NB4 (cell line): ENCODE measurements around the gene MICALL1.

Experiments
- CTCF ChIP-seq: IDR thresholded peaks from one replicate; pipeline ENCODE4 v1.5.1; 2012; ENCODE audit warnings: low read depth, low read length
- MYC ChIP-seq: IDR thresholded peaks from 2 replicates; pipeline ENCODE4 v1.6.1; 2011; ENCODE audit warnings: low read depth, low read length
- POLR2A ChIP-seq: IDR thresholded peaks from 2 replicates; pipeline ENCODE4 v1.6.1; 2011; ENCODE audit warnings: mild to moderate bottlenecking; ENCODE audit not compliant: insufficient read length; ENCODE audit errors: extremely low read depth

- no peak for TF ChIP-seq CTCF
- TF ChIP-seq POLR2A: no peak
- no peak for TF ChIP-seq MYC
Measured at GRCh38 chr22:37865510-37865909, 40.6 kb upstream of the MICALL1 start.
